ENCODE results near the gene RASSF1.
"Not testable (repeated sequence)": the region's sequence is repeated elsewhere in the genome, so short reads cannot be mapped to it uniquely, and the experiment has no call there.

The RASSF1 gene

GRCh38 chr3:50284121-50284520, 56.5 kb downstream of the RASSF1 start:
- not testable (repeated sequence) for DNase-seq
